IMR-90 (cell line): ENCODE measurements around the gene RASGRP1. TPM values are rescaled to one million over a fixed set of nuclear protein-coding genes. Genes with fewer than 3 reads are reported as not detected.
A peak's percentile ranks its signal among the peaks of the same experiment; 100 is the strongest.

Source experiments
- ATAC-seq: fragments of 200-7000 bp; cut with Tn5 transposase; 2 replicates; pipeline ENCODE4 v1.9.1; 2020; ENCODE audit warnings: low read depth, mild to moderate bottlenecking, moderate library complexity
- BruUV-seq: library from RNA; stranded (reverse); fragments of 400-500 nt; replicated peaks from 2 replicates; lab custom pipeline; 2021; lab: Mats Ljungman, UMichigan
- CTCF ChIA-PET: fragments of 300-600 bp; formaldehyde crosslinking; extraction: SDS; loops from one replicate; lab custom pipeline; 2021; ENCODE audit warnings: antibody characterized with exemption; lab: Yijun Ruan, JAX
- POLR2A ChIA-PET: fragments of 300-600 bp; sonication (Branson Sonifier 250); formaldehyde crosslinking; loops from one replicate; lab custom pipeline; 2022; ENCODE audit warnings: antibody characterized with exemption; ENCODE audit not compliant: unreplicated experiment; lab: Charles Lee
- DNase-seq: peaks from one replicate; pipeline ENCODE4 v3.0.0; 2013
- H2AFZ ChIP-seq: replicated peaks from 2 replicates; pipeline ENCODE3; 2013; ENCODE audit warnings: low read length, mild to moderate bottlenecking; ENCODE audit not compliant: poor library complexity
- H2AK5ac ChIP-seq: 2 replicates; pipeline ENCODE4 v1.6.1; 2013; ENCODE audit warnings: low read depth, low read length, inconsistent platforms
- H2AK9ac ChIP-seq: replicated peaks from 2 replicates; pipeline ENCODE3; 2013; ENCODE audit warnings: mild to moderate bottlenecking, low read depth, low read length, moderate library complexity; ENCODE audit not compliant: poor library complexity
- H2BK120ac ChIP-seq: 2 replicates; pipeline ENCODE4 v1.6.1; 2013; ENCODE audit warnings: low read depth, low read length, inconsistent platforms
- H2BK15ac ChIP-seq: 3 replicates; pipeline ENCODE4 v1.6.1; 2013; ENCODE audit warnings: low read depth, low read length, inconsistent platforms
- H2BK20ac ChIP-seq: 2 replicates; pipeline ENCODE4 v1.6.1; 2013; ENCODE audit warnings: low read depth, mild to moderate bottlenecking, inconsistent platforms, low read length, moderate library complexity
- H2BK5ac ChIP-seq: 2 replicates; pipeline ENCODE4 v1.6.1; 2013; ENCODE audit warnings: mild to moderate bottlenecking, low read depth, low read length, inconsistent platforms; ENCODE audit not compliant: poor library complexity, severe bottlenecking
- H3K14ac ChIP-seq: replicated peaks from 2 replicates; pipeline ENCODE4 v1.6.1; 2013; ENCODE audit warnings: low read depth, low read length, inconsistent platforms
- H3K18ac ChIP-seq: 2 replicates; pipeline ENCODE4 v1.6.1; 2013; ENCODE audit warnings: low read depth, low read length, control low read depth
- H3K23ac ChIP-seq: 2 replicates; pipeline ENCODE4 v1.6.1; 2013; ENCODE audit warnings: low read depth, low read length, inconsistent platforms
- H3K27ac ChIP-seq: 2 replicates; pipeline ENCODE4 v1.5.1; 2013; ENCODE audit warnings: mild to moderate bottlenecking, control low read depth, low read length; ENCODE audit not compliant: insufficient read depth
- H3K27me3 ChIP-seq: 2 replicates; pipeline ENCODE4 v1.6.1; 2013; ENCODE audit warnings: low read length; ENCODE audit not compliant: control insufficient read depth, insufficient read depth
- H3K36me3 ChIP-seq: 2 replicates; pipeline ENCODE4 v1.6.1; 2013; ENCODE audit warnings: low read length, mixed read lengths; ENCODE audit not compliant: control insufficient read depth, insufficient read depth
- H3K4ac ChIP-seq: 2 replicates; pipeline ENCODE4 v1.6.1; 2013; ENCODE audit warnings: low read depth, low read length, inconsistent platforms
- H3K4me1 ChIP-seq: 2 replicates; pipeline ENCODE4 v1.6.1; 2013; ENCODE audit warnings: low read length, mixed read lengths; ENCODE audit not compliant: control insufficient read depth, insufficient read depth
- H3K4me2 ChIP-seq: 2 replicates; pipeline ENCODE4 v1.6.1; 2013; ENCODE audit warnings: low read depth, mild to moderate bottlenecking, control low read depth, low read length, moderate library complexity
- H3K4me3 ChIP-seq: 2 replicates; pipeline ENCODE4 v1.5.1; 2013; ENCODE audit warnings: low read depth, mild to moderate bottlenecking, control low read depth, low read length, moderate library complexity; ENCODE audit not compliant: insufficient read depth
- H3K56ac ChIP-seq: 2 replicates; pipeline ENCODE4 v1.6.1; 2013; ENCODE audit warnings: low read length, inconsistent platforms; ENCODE audit not compliant: insufficient read depth; ENCODE audit errors: extremely low read depth
- H3K79me1 ChIP-seq, 2 experiments: 2 replicates each; pipeline ENCODE4 v1.6.1; 2013; ENCODE audit warnings: low read length in 2 of 2, inconsistent platforms in 1 of 2, low read depth in 1 of 2
- H3K9ac ChIP-seq: 2 replicates; pipeline ENCODE4 v1.6.1; 2013; ENCODE audit warnings: low read depth, low read length, control low read depth
- H3K9me1 ChIP-seq: 2 replicates; pipeline ENCODE4 v1.6.1; 2013; ENCODE audit warnings: low read length, inconsistent platforms; ENCODE audit not compliant: insufficient read depth
- H3K9me3 ChIP-seq: 2 replicates; pipeline ENCODE4 v1.6.1; 2013; ENCODE audit warnings: low read length; ENCODE audit not compliant: control insufficient read depth, insufficient read depth
- H4K20me1 ChIP-seq: 2 replicates; pipeline ENCODE4 v1.6.1; 2013; ENCODE audit warnings: low read length, inconsistent platforms; ENCODE audit not compliant: insufficient read depth
- H4K5ac ChIP-seq: 2 replicates; pipeline ENCODE4 v1.6.1; 2013; ENCODE audit warnings: mild to moderate bottlenecking, low read depth, low read length, control low read depth
- H4K8ac ChIP-seq, 2 experiments: 2 replicates each; pipeline ENCODE4 v1.6.1; 2013; ENCODE audit warnings: low read depth in 2 of 2, low read length in 2 of 2, control low read depth in 1 of 2, inconsistent platforms in 1 of 2
- H4K91ac ChIP-seq: 2 replicates; pipeline ENCODE4 v1.6.1; 2013; ENCODE audit warnings: low read depth, low read length, inconsistent platforms; ENCODE audit not compliant: insufficient read depth
- CHD1 ChIP-seq: IDR thresholded peaks from 2 replicates; pipeline ENCODE4 v1.6.1; 2012; ENCODE audit warnings: low read depth, low read length, improper control_type of control experiment
- MXI1 ChIP-seq: IDR thresholded peaks from 2 replicates; pipeline ENCODE4 v1.6.1; 2012; ENCODE audit warnings: low read depth, mild to moderate bottlenecking, low read length, moderate library complexity, borderline replicate concordance
- RAD21 ChIP-seq: IDR thresholded peaks from 2 replicates; pipeline ENCODE4 v1.6.1; 2012; ENCODE audit warnings: low read length, improper control_type of control experiment
- RCOR1 ChIP-seq: IDR thresholded peaks from 2 replicates; pipeline ENCODE4 v1.6.1; 2012; ENCODE audit warnings: mild to moderate bottlenecking, low read length, improper control_type of control experiment; ENCODE audit not compliant: insufficient replicate concordance
- USF2 ChIP-seq: fragments of 150-350 bp; IDR thresholded peaks from 2 replicates; pipeline ENCODE4 v1.6.1; 2017; ENCODE audit warnings: mild to moderate bottlenecking, antibody characterized with exemption, low read length, low read depth
- WGBS, 2 experiments: methylation state at CpG; one replicate each; pipeline versions ENCODE4 v1.1.5 to v1.1.7; 2013; ENCODE audit warnings: missing lambda C conversion rate in 2 of 2; ENCODE audit not compliant: insufficient read length in 1 of 2; ENCODE audit errors: extremely low coverage in 2 of 2; 5-methylcytosine and 5-hydroxymethylcytosine counted together
- dilution Hi-C: fragments of 300-500 bp; cut with HindIII; formaldehyde crosslinking; loops from one replicate; pipeline ENCODE4 v1.14.3; 2018; ENCODE audit warnings: low sequenced_read_pairs; ENCODE audit not compliant: unreplicated experiment
- in situ Hi-C: fragments of 300-500 bp; cut with MboI; formaldehyde crosslinking; loops from 3 replicates; pipeline ENCODE4 v1.14.3; 2019; ENCODE audit warnings: low sequenced_read_pairs, inconsistent platforms, mixed read lengths
- intact Hi-C: fragments of 100-400 bp; cut with micrococcal nuclease; formaldehyde crosslinking; loops from 2 replicates; pipeline ENCODE4 v1.10.0; 2022
- polyA plus RNA-seq, 3 experiments: library from polyadenylated mRNA; depleted of rRNA; stranded (reverse); fragments of >200 nt; gene quantifications; 2 replicates each; pipeline ENCODE4 v1.2.3, GENCODE V29; 2012; ENCODE audit warnings: low replicate concordance in 1 of 3
- total RNA-seq: library from RNA; depleted of rRNA; stranded (reverse); fragments of >200 nt; gene quantifications from 2 replicates; pipeline ENCODE4 v1.2.3, GENCODE V29; 2012

RASGRP1 gene
- total and polyA plus RNA-seq, 2 of the 4 experiments (the other 2 are of a cell fraction) = 1.4 to 3.2 TPM

GRCh38 chr15:38470816-38471215 lies 93.8 kb downstream of the RASGRP1 start:
- TF ChIP-seq USF2 (no peak), RCOR1 (no peak), MXI1 (no peak), RAD21 (no peak), CHD1 (no peak)
- H2AK9ac ChIP-seq = no peak overlapping the region
- no peak overlapping the region for H3K9ac ChIP-seq
- H3K4me2 ChIP-seq = no peak overlapping the region
- no peak overlapping the region for H3K14ac ChIP-seq
- intact Hi-C loops (loop anchor here (5.0 kb wide), 1 partner anchor 66 kb away; no protein-coding TSS in a partner anchor), dilution Hi-C loops (no loop called here), in situ Hi-C loops (no loop called here)
- WGBS, 2 experiments = no CpG with 5 or more reads among the region's 1 CpG
- no peak overlapping the region for H4K8ac ChIP-seq
- no peak overlapping the region for H3K56ac ChIP-seq
- peaks cover 2% of the 10 kb centered on the region for H3K4me1 ChIP-seq
- H2AFZ ChIP-seq = no peak overlapping the region
- ChIA-PET POLR2A (no interaction called here), CTCF (interaction anchor here (0.7 to 1.6 kb wide), 3 partner anchors 10 to 220 kb away, joined by 3 to 5 read pairs (median 3); partner anchors contain the start of gene RASGRP1)
- DNase-seq (peak; percentile 15), ATAC-seq (0 out of 2 replicates have a peak, but pooled peaks have one; percentile 8)
- H4K20me1 ChIP-seq = peaks cover 3% of the 10 kb centered on the region; the same call in 1 of the 2 replicates
- no peak overlapping the region for H2BK20ac ChIP-seq
- no peaks in the 10 kb centered on the region for H3K9me3 ChIP-seq
- H3K36me3 ChIP-seq = peaks cover 7% of the 10 kb centered on the region
- H3K79me1 ChIP-seq = peaks cover 6 to 19% of the 10 kb centered on the region in 2 experiments; a peak in 3 of 4 replicates
- no peak overlapping the region for H2BK120ac ChIP-seq
- H3K27me3 ChIP-seq = no peaks in the 10 kb centered on the region
- H3K18ac ChIP-seq = no peak overlapping the region
- no peak overlapping the region for H3K27ac ChIP-seq
- no peak overlapping the region for H2BK15ac ChIP-seq
- no peak overlapping the region for H2AK5ac ChIP-seq
- no TSS peak for BruUV-seq
- no peak overlapping the region for H4K91ac ChIP-seq
- no peaks in the 10 kb centered on the region for H3K9me1 ChIP-seq
- no peak overlapping the region for H3K4ac ChIP-seq
- H4K5ac ChIP-seq = no peak overlapping the region
- H2BK5ac ChIP-seq = peak overlapping the region; percentile 32
- H3K4me3 ChIP-seq = no peak overlapping the region
- no peak overlapping the region for H3K23ac ChIP-seq
